Hematopoietic multipotent progenitor cell treated with erythropoietin and hydrocortisone succinate and interleukin-3 and kit ligand, for 4 days (in vitro differentiated cells): Measurements from ENCODE around the gene ANKZF1.
A peak's percentile ranks its signal among the peaks of the same experiment; 100 is the strongest.
"Not testable (repeated sequence)": the region's sequence is repeated elsewhere in the genome, so short reads cannot be mapped to it uniquely, and the experiment has no call there.

Source experiments
- DNase-seq: peaks from one replicate; pipeline ENCODE4 v3.0.0-alpha.2; 2015

The ANKZF1 gene

DNA sequence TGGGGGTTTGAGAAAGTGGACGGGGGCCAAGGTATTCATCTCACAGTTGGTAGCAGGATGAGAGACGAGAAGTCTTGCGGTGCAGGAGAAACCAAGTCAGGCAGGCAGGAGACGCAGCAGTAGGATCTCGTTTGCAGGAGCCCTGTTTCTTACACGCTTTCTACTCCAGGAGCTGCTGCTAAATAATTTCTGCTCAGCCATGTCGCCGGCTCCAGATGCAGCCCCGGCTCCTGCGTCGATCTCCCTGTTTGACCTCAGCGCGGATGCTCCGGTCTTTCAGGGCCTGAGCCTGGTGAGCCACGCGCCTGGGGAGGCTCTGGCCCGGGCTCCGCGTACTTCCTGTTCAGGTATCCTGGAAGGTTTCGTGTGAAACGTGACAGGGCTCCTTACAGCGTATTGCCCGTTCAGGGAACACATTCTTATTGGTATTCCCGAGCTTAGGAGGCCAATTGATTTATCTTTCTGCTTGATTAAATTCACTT is 494 bp downstream of the ANKZF1 start:
- DNase-seq = peak; percentile 68

DNA sequence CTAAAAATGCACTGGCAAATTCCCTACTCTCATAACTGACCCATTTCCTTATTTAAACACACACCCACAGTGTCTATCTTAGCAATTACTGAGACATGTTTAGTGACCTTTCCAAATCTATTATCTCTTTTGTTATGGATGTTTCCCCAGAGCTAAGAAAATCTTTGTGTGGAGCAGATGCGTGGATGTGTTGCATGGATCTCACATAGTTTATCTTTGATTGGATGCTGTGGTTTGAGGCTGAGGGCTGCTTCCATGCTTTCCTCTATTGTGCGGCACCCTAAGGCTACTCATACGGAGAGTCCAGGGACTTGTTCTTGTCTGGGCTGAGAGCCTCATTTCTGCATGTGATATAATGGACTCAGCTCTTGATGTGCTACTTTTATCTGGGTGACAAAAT is 4.7 kb downstream of the ANKZF1 start:
- DNase-seq = no peak

GRCh38 chr2:219243291-219243761 is 13.7 kb downstream of the ANKZF1 start:
- peak; percentile 63 for DNase-seq

- no peak for DNase-seq
Measured at GRCh38 chr2:219244789-219245147, 15.2 kb downstream of the ANKZF1 start.

- DNase-seq = peak; percentile 95
Measured at GRCh38 chr2:219245148-219245898, 15.7 kb downstream of the ANKZF1 start, which contains the start of the genes GLB1L and STK16. GLB1L (minus strand) TSS chr2:219245444; CDS start chr2:219243573, 1,871 bp downstream. STK16 (plus strand) TSS chr2:219245479; CDS start chr2:219246000, 521 bp downstream.

- DNase-seq = no peak
Measured at GRCh38 chr2:219245899-219246230, 16.3 kb downstream of the ANKZF1 start.

DNA sequence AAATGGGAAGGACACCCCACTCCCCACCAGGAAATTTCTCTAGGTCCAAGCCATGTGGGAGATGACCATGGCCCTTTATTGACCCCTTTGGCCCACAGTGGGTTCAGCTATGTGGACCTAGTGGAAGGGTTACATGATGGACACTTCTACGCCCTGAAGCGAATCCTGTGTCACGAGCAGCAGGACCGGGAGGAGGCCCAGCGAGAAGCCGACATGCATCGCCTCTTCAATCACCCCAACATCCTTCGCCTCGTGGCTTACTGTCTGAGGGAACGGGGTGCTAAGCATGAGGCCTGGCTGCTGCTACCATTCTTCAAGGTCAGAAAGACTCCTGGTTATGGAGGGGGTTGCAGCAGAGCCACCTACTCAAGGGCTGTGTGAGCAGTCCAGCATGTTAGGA is 17.0 kb downstream of the ANKZF1 start:
- DNase-seq = no peak

- peak; percentile 79 for DNase-seq
Measured at GRCh38 chr2:219247678-219248642, 18.4 kb downstream of the ANKZF1 start.

DNA sequence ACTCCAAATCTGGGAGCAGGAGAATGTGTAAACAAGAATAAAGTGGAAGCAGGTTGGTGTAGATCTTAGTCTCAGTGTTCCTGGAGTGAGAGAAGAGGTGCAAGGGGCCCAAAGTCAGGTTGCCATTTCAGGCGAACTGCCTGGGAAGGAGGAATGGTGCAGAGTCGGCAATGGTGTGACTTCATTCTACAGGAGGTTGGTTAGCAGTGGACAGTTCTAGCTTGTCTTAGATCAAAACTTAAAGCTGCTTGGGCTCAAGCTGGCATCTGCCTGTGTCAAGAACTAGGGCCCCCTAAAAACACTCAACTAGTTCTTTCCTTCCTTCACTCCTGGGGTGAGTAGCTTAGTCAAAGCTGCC is 19.2 kb downstream of the ANKZF1 start:
- DNase-seq = no peak

- peak; percentile 74 for DNase-seq
Measured at GRCh38 chr2:219249203-219249980, 19.8 kb downstream of the ANKZF1 start.

GRCh38 chr2:219250049-219250781 is 20.6 kb downstream of the ANKZF1 start:
- DNase-seq = peak; percentile 44

DNA sequence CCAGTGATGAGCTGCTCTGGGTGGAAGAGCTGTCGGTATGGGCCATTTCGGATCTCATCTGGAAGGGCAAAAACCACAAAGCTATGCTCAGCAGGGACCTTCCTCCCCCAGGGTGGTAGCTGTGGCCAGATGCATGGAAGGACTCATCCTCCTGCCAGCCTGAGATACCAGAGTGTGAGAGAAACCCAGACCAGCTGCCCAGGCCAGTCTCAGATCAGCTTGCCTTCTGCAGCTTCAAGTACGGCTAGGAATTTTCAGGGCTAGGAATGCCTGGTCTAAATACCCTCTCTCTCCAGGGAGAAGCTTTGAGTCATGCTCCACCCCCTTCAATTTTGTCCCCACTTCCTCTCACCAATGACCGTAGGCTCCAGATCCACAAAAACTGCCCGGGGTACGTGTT is 22.1 kb downstream of the ANKZF1 start:
- peak; percentile 50 for DNase-seq

- DNase-seq = no peak
Measured at GRCh38 chr2:219252084-219252483, 22.5 kb downstream of the ANKZF1 start.

DNA sequence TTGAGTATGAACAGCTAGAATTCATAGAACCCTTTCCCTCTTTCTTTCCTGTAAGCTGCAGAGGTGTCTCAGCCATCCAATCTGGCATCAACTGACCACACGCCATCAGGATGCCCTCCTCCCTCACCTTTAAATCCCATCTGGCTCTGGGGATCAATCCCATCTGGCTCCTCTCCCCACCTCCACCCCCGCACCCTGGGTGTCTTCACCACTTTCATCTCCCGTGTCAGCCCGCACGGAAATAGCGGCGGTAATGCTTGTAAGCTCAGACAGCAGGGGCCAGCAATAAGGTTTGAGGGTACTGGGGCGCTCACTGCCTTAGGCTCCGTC is 22.9 kb downstream of the ANKZF1 start:
- DNase-seq = no peak

GRCh38 chr2:219252900-219253752 is 23.5 kb downstream of the ANKZF1 start, which contains the start of gene TUBA4B:
TUBA4B (plus strand) TSS chr2:219253243; CDS start chr2:219253408, 165 bp downstream.
- peak; percentile 52 for DNase-seq

DNA sequence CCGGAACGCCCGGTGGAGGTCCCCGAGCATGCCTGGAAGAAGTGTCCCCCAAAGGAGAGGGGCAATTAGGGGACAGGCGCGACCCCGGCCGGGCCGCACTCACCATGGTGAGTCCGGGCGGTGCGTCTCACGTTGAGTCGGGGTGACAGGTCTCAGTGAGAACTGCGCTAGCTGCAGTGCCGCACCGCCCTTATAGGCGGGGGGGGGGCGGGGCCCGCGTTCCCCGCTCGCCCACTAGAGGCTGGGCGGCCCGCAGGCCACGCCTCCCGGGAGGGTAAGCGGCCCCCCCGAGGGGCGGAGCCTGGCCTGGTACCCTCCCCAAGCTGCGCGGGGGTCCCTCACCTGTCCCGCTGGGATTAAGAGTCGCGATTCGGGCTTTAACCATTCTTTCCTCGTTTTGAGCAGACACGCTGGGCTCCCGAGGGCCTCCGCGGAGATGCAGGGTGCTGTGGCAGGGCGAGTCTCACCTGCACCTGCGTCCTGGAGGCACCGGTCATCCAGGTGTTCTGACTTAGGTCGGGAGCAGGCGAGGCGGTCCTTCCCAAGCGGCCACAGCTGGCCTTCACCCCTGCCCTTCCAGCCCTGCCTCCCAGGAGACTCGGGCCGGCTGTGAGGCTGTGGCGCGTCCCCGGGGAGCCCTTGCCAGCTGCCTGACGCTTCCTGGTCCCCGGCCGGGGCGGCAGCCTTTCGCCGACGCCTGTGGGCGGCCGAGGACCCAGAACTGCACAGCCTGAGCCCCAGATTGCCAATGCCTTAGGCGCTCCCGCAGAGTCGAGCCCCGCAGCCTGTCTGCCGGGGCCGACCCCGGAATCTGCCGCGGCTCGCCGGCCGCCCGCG is 24.4 kb downstream of the ANKZF1 start, which contains the start of gene TUBA4A:
TSS of gene TUBA4A (minus strand) at position 166 of the 837 bp plus-strand sequence. CDS start at position 106, 60 bp downstream.
- DNase-seq = peak; percentile 90

DNA sequence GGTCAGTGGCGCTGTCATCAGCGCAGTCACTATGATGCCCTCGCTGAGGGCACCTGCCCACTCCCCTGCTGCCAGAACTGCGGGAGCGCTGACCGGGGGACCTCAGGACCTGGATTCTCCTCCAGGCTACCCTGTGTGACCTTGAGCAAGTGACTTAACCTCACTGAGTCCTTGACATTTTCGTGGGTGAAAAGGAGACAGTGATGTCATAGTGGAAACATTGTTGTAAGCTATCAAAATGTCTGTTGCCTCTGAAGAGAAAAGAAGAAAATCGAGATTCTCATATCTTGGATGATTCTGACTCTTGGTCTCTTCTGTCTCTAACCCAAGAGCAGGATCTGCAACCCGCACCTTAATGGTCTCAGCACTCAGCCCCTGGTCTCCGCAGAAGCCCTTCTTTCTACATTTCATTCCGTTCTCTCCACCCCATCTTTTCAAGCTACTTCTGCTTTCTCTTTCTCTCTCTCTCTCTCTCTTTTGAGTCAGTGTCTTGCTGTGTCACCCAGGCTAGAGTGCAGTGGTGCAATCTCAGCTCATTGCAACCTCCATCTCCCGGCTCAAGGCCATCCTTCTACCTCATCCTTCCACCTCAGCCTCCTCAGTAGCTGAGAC is 25.1 kb downstream of the ANKZF1 start:
- DNase-seq = peak; percentile 71

GRCh38 chr2:219258942-219259341 is 29.3 kb downstream of the ANKZF1 start:
- DNase-seq = not testable (repeated sequence)
